Type B pancreatic cell (in vitro differentiated cells): ENCODE data around the gene SETBP1. TPM values are rescaled to one million over a fixed set of nuclear protein-coding genes. Genes with fewer than 3 reads are reported as not detected.

Experiments used
- DNase-seq: peaks from one replicate; pipeline ENCODE4 v3.0.0; 2021; ENCODE audit warnings: mixed read lengths; ENCODE audit not compliant: unreplicated experiment; ENCODE audit errors: extremely low spot score
- H3K27ac Mint-ChIP-seq: 2 replicates; pipeline ENCODE4 v1.8.0; 2021; ENCODE audit warnings: mild to moderate bottlenecking, mixed read lengths
- H3K27me3 Mint-ChIP-seq: 2 replicates; pipeline ENCODE4 v1.8.0; 2021; ENCODE audit warnings: mixed read lengths
- H3K36me3 Mint-ChIP-seq: 2 replicates; pipeline ENCODE4 v1.8.0; 2021; ENCODE audit warnings: mixed read lengths
- H3K4me1 Mint-ChIP-seq: one replicate; pipeline ENCODE4 v1.8.0; 2021; ENCODE audit warnings: mixed read lengths; ENCODE audit not compliant: unreplicated experiment
- H3K4me3 Mint-ChIP-seq: 2 replicates; pipeline ENCODE4 v1.8.0; 2021; ENCODE audit warnings: mild to moderate bottlenecking, mixed read lengths
- H3K9me3 Mint-ChIP-seq: 2 replicates; pipeline ENCODE4 v1.8.0; 2021; ENCODE audit warnings: mixed read lengths
- total RNA-seq: library from RNA; stranded (reverse); gene quantifications from 2 replicates; pipeline ENCODE4 v1.2.1, GENCODE V29; 2021; ENCODE audit warnings: low replicate concordance
- TF ChIP-seq, protein P1 (sequence below): fragments of 200-600 bp; sonication (generic); conservative IDR thresholded peaks from 2 replicates; pipeline ENCODE4 v1.5.0; 2021; ENCODE audit warnings: antibody characterized with exemption, mild to moderate bottlenecking

The SETBP1 gene
- total RNA-seq, 1 donor from 2014 or later: 62.7 TPM

GRCh38 chr18:45073556-45073955 lies 392.9 kb downstream of the SETBP1 start:
- no peak for DNase-seq
- H3K27ac Mint-ChIP-seq: no peak overlapping the region
- H3K4me3 Mint-ChIP-seq: no peak overlapping the region
- no peaks in the 10 kb centered on the region for H3K9me3 Mint-ChIP-seq
- no peaks in the 10 kb centered on the region for H3K27me3 Mint-ChIP-seq
- TF ChIP-seq, protein P1, sequence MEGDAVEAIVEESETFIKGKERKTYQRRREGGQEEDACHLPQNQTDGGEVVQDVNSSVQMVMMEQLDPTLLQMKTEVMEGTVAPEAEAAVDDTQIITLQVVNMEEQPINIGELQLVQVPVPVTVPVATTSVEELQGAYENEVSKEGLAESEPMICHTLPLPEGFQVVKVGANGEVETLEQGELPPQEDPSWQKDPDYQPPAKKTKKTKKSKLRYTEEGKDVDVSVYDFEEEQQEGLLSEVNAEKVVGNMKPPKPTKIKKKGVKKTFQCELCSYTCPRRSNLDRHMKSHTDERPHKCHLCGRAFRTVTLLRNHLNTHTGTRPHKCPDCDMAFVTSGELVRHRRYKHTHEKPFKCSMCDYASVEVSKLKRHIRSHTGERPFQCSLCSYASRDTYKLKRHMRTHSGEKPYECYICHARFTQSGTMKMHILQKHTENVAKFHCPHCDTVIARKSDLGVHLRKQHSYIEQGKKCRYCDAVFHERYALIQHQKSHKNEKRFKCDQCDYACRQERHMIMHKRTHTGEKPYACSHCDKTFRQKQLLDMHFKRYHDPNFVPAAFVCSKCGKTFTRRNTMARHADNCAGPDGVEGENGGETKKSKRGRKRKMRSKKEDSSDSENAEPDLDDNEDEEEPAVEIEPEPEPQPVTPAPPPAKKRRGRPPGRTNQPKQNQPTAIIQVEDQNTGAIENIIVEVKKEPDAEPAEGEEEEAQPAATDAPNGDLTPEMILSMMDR: no peak
- no peaks in the 10 kb centered on the region for H3K36me3 Mint-ChIP-seq
- peaks cover 1% of the 10 kb centered on the region for H3K4me1 Mint-ChIP-seq

DNA sequence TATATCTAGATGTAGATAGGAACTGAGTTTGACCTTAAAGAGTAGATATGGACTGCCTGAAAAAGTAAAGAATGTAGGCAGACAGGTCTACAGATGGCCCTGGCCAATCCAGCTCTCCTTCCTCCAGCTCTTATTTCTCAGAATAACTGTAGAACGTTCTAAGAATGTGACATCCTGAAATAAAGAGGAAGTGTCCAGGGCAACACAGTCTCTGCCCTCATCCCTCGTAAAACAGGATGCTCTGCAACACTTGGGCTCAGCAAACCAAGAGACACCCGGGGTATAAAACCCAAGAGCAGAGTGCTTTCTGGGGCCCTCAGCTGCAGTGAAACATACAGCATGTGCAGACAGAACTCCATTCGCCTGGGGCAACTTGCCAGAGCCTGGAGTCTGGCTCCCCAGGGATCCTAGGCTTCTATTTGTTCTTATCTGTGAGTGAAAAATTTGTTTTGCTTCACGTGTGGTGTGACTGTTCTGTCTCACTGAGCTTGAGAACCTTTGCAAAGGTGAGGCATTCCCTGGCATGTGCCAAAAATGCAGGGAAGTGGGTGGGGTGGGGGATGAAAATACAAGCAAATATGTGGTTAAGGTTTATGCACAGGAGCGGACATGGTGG lies 401.0 kb downstream of the SETBP1 start:
- no peak for DNase-seq
- Mint-ChIP-seq H3K4me3 (no peak overlapping the region), H3K27ac (no peak overlapping the region), H3K4me1 (peaks cover 26% of the 10 kb centered on the region), H3K9me3 (peaks cover 7% of the 10 kb centered on the region), H3K36me3 (peaks cover 4% of the 10 kb centered on the region), H3K27me3 (peaks cover 4% of the 10 kb centered on the region)
- TF ChIP-seq, protein P1: no peak

DNA sequence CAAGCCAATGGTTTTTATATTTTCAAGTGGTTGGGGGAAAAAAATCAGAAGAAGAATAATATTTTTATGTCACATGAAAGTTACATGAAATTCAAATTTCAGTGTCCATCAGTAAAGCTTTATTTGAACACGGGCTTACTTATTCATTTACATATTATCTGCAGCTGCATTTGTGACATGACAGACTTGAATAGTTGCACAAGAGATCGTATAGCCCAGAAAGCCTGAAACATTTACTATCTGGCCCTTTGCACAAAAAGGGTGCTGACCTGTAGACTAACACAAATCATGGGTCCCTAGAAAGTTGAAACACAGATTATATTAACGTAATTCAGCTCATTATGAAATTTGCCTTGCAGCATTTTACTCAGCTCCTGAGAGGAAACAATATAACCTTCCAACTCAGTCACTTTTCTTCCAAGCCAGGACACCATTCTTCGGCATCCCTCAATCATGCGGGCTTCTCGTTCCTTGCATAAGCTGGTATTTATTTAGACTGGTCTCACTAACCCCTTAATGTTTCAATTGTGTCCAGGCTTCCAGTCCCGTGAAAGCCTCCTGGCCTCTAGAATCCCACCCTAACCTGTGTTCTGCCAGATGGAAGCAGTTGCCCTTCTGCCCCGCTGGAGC lies 402.7 kb downstream of the SETBP1 start:
- peaks cover 7% of the 10 kb centered on the region for H3K9me3 Mint-ChIP-seq
- peaks cover 4% of the 10 kb centered on the region for H3K27me3 Mint-ChIP-seq
- TF ChIP-seq, protein P1: no peak
- DNase-seq: no peak
- H3K36me3 Mint-ChIP-seq: peaks cover 4% of the 10 kb centered on the region
- H3K27ac Mint-ChIP-seq: no peak overlapping the region
- H3K4me1 Mint-ChIP-seq: peaks cover 26% of the 10 kb centered on the region
- no peak overlapping the region for H3K4me3 Mint-ChIP-seq

GRCh38 chr18:45084206-45084605 lies 403.5 kb downstream of the SETBP1 start:
- H3K27me3 Mint-ChIP-seq: peaks cover 4% of the 10 kb centered on the region
- peaks cover 26% of the 10 kb centered on the region for H3K4me1 Mint-ChIP-seq
- TF ChIP-seq, protein P1: no peak
- H3K36me3 Mint-ChIP-seq: peaks cover 4% of the 10 kb centered on the region
- no peak overlapping the region for H3K4me3 Mint-ChIP-seq
- no peak for DNase-seq
- no peak overlapping the region for H3K27ac Mint-ChIP-seq
- H3K9me3 Mint-ChIP-seq: peaks cover 7% of the 10 kb centered on the region

GRCh38 chr18:45085916-45086624 lies 405.4 kb downstream of the SETBP1 start:
- Mint-ChIP-seq H3K9me3 (peaks cover 5% of the 10 kb centered on the region), H3K4me3 (no peak overlapping the region), H3K36me3 (peaks cover 3% of the 10 kb centered on the region), H3K4me1 (peaks cover 26% of the 10 kb centered on the region), H3K27ac (no peak overlapping the region), H3K27me3 (peaks cover 4% of the 10 kb centered on the region)
- TF ChIP-seq, protein P1: no peak
- DNase-seq: no peak
